ENCODE data around the gene GPC4.

DNA sequence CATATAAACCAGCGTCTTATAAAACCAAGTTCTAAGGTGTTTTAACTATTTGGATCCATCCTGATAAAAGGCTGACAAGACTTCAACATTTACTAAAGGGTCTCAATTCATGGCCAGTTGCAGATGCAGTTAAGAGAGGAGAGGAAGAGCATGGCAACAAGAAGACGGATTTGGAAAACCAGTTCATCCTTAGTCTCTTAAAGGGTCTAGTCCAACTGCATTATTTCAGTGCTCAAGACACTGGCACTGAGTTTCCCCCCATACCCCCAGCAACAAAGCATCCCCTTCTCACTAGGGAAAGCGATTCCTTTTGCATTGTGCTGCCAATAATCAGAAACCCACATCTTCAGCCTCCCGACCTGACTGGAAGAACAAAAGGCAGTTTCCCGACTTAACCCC, 106.8 kb downstream of the GPC4 start:
- TF ChIP-seq EZH2 (IDR thresholded peaks at IDR 0.05) (no peak), POLR2AphosphoS5 (IDR thresholded peaks at IDR 0.05; ENCODE audit: borderline replicate concordance, low read depth, low read length) (no peak), FOXP2 (optimal IDR thresholded peaks at IDR 0.05; ENCODE audit: control extremely low read depth, extremely low read length, insufficient read depth) (no peak)
